HCT116 (cell line): ENCODE measurements around the gene PRPF40B. TPM values are rescaled to one million over a fixed set of nuclear protein-coding genes. Genes with fewer than 3 reads are reported as not detected.

Experiments used
- ATAC-seq: fragments of 200-7000 bp; cut with Tn5 transposase; 2 replicates; pipeline ENCODE4 v1.9.1; 2020; ENCODE audit warnings: mild to moderate bottlenecking, moderate library complexity
- BruUV-seq: library from RNA; stranded (reverse); fragments of 400-500 nt; replicated peaks from 2 replicates; lab custom pipeline; 2021; lab: Mats Ljungman, UMichigan
- CTCF ChIA-PET: fragments of 300-600 bp; sonication (Branson Sonifier 250); formaldehyde crosslinking; loops from one replicate; lab custom pipeline; 2021; ENCODE audit warnings: antibody characterized with exemption; lab: Charles Lee
- POLR2A ChIA-PET: fragments of 300-600, 350-600 bp; sonication (Branson Sonifier 250); formaldehyde crosslinking; loops from one replicate; lab custom pipeline; 2021; ENCODE audit warnings: antibody characterized with exemption; lab: Charles Lee
- RAD21 ChIA-PET, 2 experiments: fragments of 300-600 bp; sonication (Branson Sonifier 250); formaldehyde crosslinking; loops; one replicate each; lab custom pipeline; 2023; ENCODE audit warnings: low total read pairs in 2 of 2; ENCODE audit not compliant: uncharacterized antibody in 2 of 2, unreplicated experiment in 2 of 2, low non-redundant PET in 1 of 2; lab: Charles Lee
- DNase-seq: peaks from one replicate; pipeline ENCODE4 v3.0.0-alpha.2; 2010; ENCODE audit warnings: low read depth, low spot score
- H2AFZ ChIP-seq: fragments of 200-600 bp; shearing (Covaris generic), sonication (generic); 2 replicates; pipeline ENCODE4 v1.6.1; 2017; ENCODE audit warnings: low read depth, mixed run types, mixed read lengths, antibody characterized with exemption, low read length; ENCODE audit not compliant: poor library complexity, severe bottlenecking
- H3K27ac ChIP-seq: 2 replicates; pipeline ENCODE4 v1.5.1; 2012; ENCODE audit warnings: low read depth, low read length
- H3K27me3 ChIP-seq: fragments of 200-600 bp; sonication (generic); 2 replicates; pipeline ENCODE4 v1.6.1; 2016; ENCODE audit warnings: mixed run types, low read length, mixed read lengths; ENCODE audit not compliant: insufficient read depth
- H3K36me3 ChIP-seq, 2 experiments: fragments of 200-500 bp in 1 of 2; fragments of 200-600 bp in 1 of 2; sonication (Bioruptor generic) in 1 of 2; sonication (generic) in 1 of 2; 2 replicates each; pipeline versions ENCODE4 v1.5.1 to v1.6.1; 2014 to 2016; ENCODE audit warnings: low read length in 2 of 2, inconsistent platforms in 1 of 2, mixed read lengths in 1 of 2, mixed run types in 1 of 2; ENCODE audit not compliant: insufficient read depth in 2 of 2, control insufficient read depth in 1 of 2
- H3K4me1 ChIP-seq, 2 experiments: fragments of 200-600 bp in 1 of 2; sonication (generic) in 1 of 2; 2 replicates each; pipeline versions ENCODE4 v1.5.1 to v1.6.1; 2012 to 2017; ENCODE audit warnings: low read length in 2 of 2, inconsistent platforms in 1 of 2, mild to moderate bottlenecking in 1 of 2, mixed read lengths in 1 of 2, mixed run types in 1 of 2, moderate library complexity in 1 of 2; ENCODE audit not compliant: insufficient read depth in 2 of 2, control insufficient read depth in 1 of 2
- H3K4me2 ChIP-seq: fragments of 200-600 bp; sonication (generic); 2 replicates; pipeline ENCODE4 v1.6.1; 2017; ENCODE audit warnings: mixed run types, low read length, mixed read lengths
- H3K4me3 ChIP-seq, 2 experiments: fragments of 200-600 bp in 1 of 2; sonication (generic) in 1 of 2; replicated peaks in 1 of 2; 2 replicates each; pipeline ENCODE4 v1.5.1; 2011 to 2016; ENCODE audit warnings: low read length in 2 of 2, control low read depth in 1 of 2, low read depth in 1 of 2, mild to moderate bottlenecking in 1 of 2, mixed read lengths in 1 of 2, mixed run types in 1 of 2
- H3K79me2 ChIP-seq: fragments of 200-600 bp; sonication (generic); 2 replicates; pipeline ENCODE4 v1.6.1; 2017; ENCODE audit warnings: mild to moderate bottlenecking, mixed run types, low read length, moderate library complexity, mixed read lengths; ENCODE audit not compliant: insufficient read depth
- H3K9ac ChIP-seq: fragments of 200-600 bp; sonication (generic); 2 replicates; pipeline ENCODE4 v1.6.1; 2016; ENCODE audit warnings: low read length, mixed read lengths
- H3K9me2 ChIP-seq: fragments of 200-600 bp; sonication (generic), shearing (Covaris generic); 2 replicates; pipeline ENCODE4 v1.6.1; 2017; ENCODE audit warnings: mixed run types, mild to moderate bottlenecking, moderate library complexity; ENCODE audit not compliant: insufficient read depth
- H3K9me3 ChIP-seq, 2 experiments: fragments of 200-500 bp in 1 of 2; fragments of 200-600 bp in 1 of 2; sonication (Bioruptor generic) in 1 of 2; sonication (generic) in 1 of 2; 2 replicates each; pipeline ENCODE4 v1.6.1; 2014 to 2017; ENCODE audit warnings: low read length in 2 of 2, mixed read lengths in 2 of 2, inconsistent platforms in 1 of 2, low read depth in 1 of 2, mild to moderate bottlenecking in 1 of 2, mixed run types in 1 of 2, moderate library complexity in 1 of 2; ENCODE audit not compliant: control insufficient read depth in 1 of 2, insufficient read depth in 1 of 2
- H4K20me1 ChIP-seq: fragments of 200-600 bp; sonication (generic), shearing (Covaris generic); 2 replicates; pipeline ENCODE4 v1.6.1; 2017; ENCODE audit warnings: mixed run types, mild to moderate bottlenecking, moderate library complexity; ENCODE audit not compliant: insufficient read depth
- ATF3 ChIP-seq: IDR thresholded peaks from 2 replicates; pipeline ENCODE4 v1.6.1; 2012
- CBX3 ChIP-seq: IDR thresholded peaks from 2 replicates; pipeline ENCODE4 v1.6.1; 2012; ENCODE audit warnings: low read depth
- CEBPB ChIP-seq: IDR thresholded peaks from 2 replicates; pipeline ENCODE4 v1.6.1; 2012; ENCODE audit warnings: low read depth
- CTCF ChIP-seq, 3 experiments: fragments of 200-600 bp in 1 of 3; sonication (generic) in 1 of 3; IDR thresholded peaks in 2 of 3; conservative IDR thresholded peaks in 1 of 3; 2 replicates each; pipeline ENCODE4 v1.5.1; 2012 to 2017; ENCODE audit warnings: low read depth in 2 of 3, low read length in 2 of 3, antibody characterized with exemption in 1 of 3, borderline replicate concordance in 1 of 3, control low read depth in 1 of 3, mild to moderate bottlenecking in 1 of 3, mixed read lengths in 1 of 3, mixed run types in 1 of 3, moderate library complexity in 1 of 3; ENCODE audit not compliant: insufficient read depth in 1 of 3
- EGR1 ChIP-seq: IDR thresholded peaks from 2 replicates; pipeline ENCODE4 v1.6.1; 2012; ENCODE audit warnings: low read depth
- EZH2phosphoT487 ChIP-seq: fragments of 200-600 bp; IDR thresholded peaks from 2 replicates; pipeline ENCODE4 v1.6.1; 2018; ENCODE audit warnings: antibody characterized with exemption, borderline replicate concordance
- JUND ChIP-seq: IDR thresholded peaks from 2 replicates; pipeline ENCODE4 v1.6.1; 2012
- MAX ChIP-seq: IDR thresholded peaks from 2 replicates; pipeline ENCODE4 v1.6.1; 2012
- POLR2AphosphoS5 ChIP-seq: IDR thresholded peaks from 2 replicates; pipeline ENCODE4 v1.6.1; 2011; ENCODE audit warnings: mild to moderate bottlenecking, low read depth, low read length, moderate library complexity
- RAD21 ChIP-seq: IDR thresholded peaks from 2 replicates; pipeline ENCODE4 v1.6.1; 2012; ENCODE audit warnings: low read depth, mild to moderate bottlenecking
- REST ChIP-seq: IDR thresholded peaks from 2 replicates; pipeline ENCODE4 v1.6.1; 2012; ENCODE audit warnings: low read depth
- SP1 ChIP-seq: IDR thresholded peaks from 2 replicates; pipeline ENCODE4 v1.6.1; 2012; ENCODE audit warnings: low read depth
- SRF ChIP-seq: IDR thresholded peaks from 2 replicates; pipeline ENCODE4 v1.6.1; 2012; ENCODE audit warnings: low read depth
- YY1 ChIP-seq: IDR thresholded peaks from 2 replicates; pipeline ENCODE4 v1.6.1; 2011; ENCODE audit warnings: low read length, low read depth, moderate library complexity, mild to moderate bottlenecking; ENCODE audit not compliant: insufficient replicate concordance; ENCODE audit errors: extremely low read depth
- ZBTB33 ChIP-seq: IDR thresholded peaks from 2 replicates; pipeline ENCODE4 v1.6.1; 2011; ENCODE audit warnings: mild to moderate bottlenecking, low read length, moderate library complexity; ENCODE audit not compliant: insufficient replicate concordance; ENCODE audit errors: extremely low read depth
- ZFX ChIP-seq: fragments of 450-650 bp; IDR thresholded peaks from 2 replicates; pipeline ENCODE4 v1.6.1; 2017
- ZNF274 ChIP-seq: fragments of 200-500 bp; sonication (Bioruptor generic); IDR thresholded peaks from 2 replicates; pipeline ENCODE4 v1.6.1; 2014; ENCODE audit warnings: mild to moderate bottlenecking, low read depth, low read length, inconsistent platforms
- intact Hi-C: fragments of 100-400 bp; cut with micrococcal nuclease; formaldehyde crosslinking; loops from 2 replicates; pipeline ENCODE4 v1.10.0; 2022
- total RNA-seq: library from RNA; stranded (reverse); gene quantifications from one replicate; pipeline ENCODE4 v1.2.1, GENCODE V29; 2021; ENCODE audit not compliant: unreplicated experiment

Gene PRPF40B
- total RNA-seq, 1 experiment from 2014 or later: 29.0 TPM

GRCh38 chr12:49635036-49635435 lies 11.7 kb downstream of the PRPF40B start:
- no peak for TF ChIP-seq CTCF (IDR thresholded peaks at IDR 0.05 in 2 of 3, conservative IDR thresholded peaks at IDR 0.05 in 1 of 3; ENCODE audit: borderline replicate concordance in 1 of 3, insufficient read depth in 1 of 3, low read depth in 2 of 3, low read length in 2 of 3)
- no peak for TF ChIP-seq ATF3
- TF ChIP-seq SP1: no peak
- TF ChIP-seq SRF: no peak
- no peak for TF ChIP-seq CBX3
- no peak for TF ChIP-seq POLR2AphosphoS5
- no peak for TF ChIP-seq RAD21
- no peak for TF ChIP-seq JUND
- TF ChIP-seq ZNF274: no peak
- TF ChIP-seq EZH2phosphoT487: no peak
- TF ChIP-seq CEBPB: no peak
- TF ChIP-seq MAX: no peak
- TF ChIP-seq REST: no peak
- TF ChIP-seq EGR1: no peak
- no peak for TF ChIP-seq YY1
- TF ChIP-seq ZFX: no peak
- TF ChIP-seq ZBTB33: no peak
- no peaks in the 10 kb centered on the region for H3K9me3 ChIP-seq
- no peaks in the 10 kb centered on the region for H4K20me1 ChIP-seq
- no peak overlapping the region for H3K4me2 ChIP-seq
- no peaks in the 10 kb centered on the region for H3K27me3 ChIP-seq
- H3K4me1 ChIP-seq: no peaks in the 10 kb centered on the region
- no peak overlapping the region for H3K4me3 ChIP-seq
- RAD21 ChIA-PET: no interaction called here
- H2AFZ ChIP-seq: no peak overlapping the region
- no peak for ATAC-seq
- no peaks in the 10 kb centered on the region for H3K79me2 ChIP-seq
- H3K9me2 ChIP-seq: no peaks in the 10 kb centered on the region
- CTCF ChIA-PET: no interaction called here
- POLR2A ChIA-PET: no interaction called here
- intact Hi-C loops: no loop called here
- no peak overlapping the region for H3K9ac ChIP-seq
- H3K36me3 ChIP-seq: 0 out of 4 replicates have a peak, but pooled peaks cover 0 to 2% of the 10 kb centered on the region in 2 experiments
- BruUV-seq: no TSS peak
- DNase-seq: no peak
- H3K27ac ChIP-seq: no peak overlapping the region
